HG03103 (cell line): ENCODE results near the gene CEBPE.
A peak's percentile ranks its signal among the peaks of the same experiment; 100 is the strongest.

Source experiments
- ATAC-seq: cut with Tn5 transposase; IDR thresholded peaks from one replicate; pipeline ENCODE4 v1.9.1; 2021; ENCODE audit warnings: low read depth; ENCODE audit not compliant: unreplicated experiment

The CEBPE gene

GRCh38 chr14:23104591-23105347 is 14.3 kb downstream of the CEBPE start, which contains the start of gene CIROP:
Gene CIROP, minus strand, starts transcription at chr14:23104989. Its CDS starts 69 bp downstream, at chr14:23104920.
- no peak for ATAC-seq

- no peak for ATAC-seq
These were observed 14.9 kb downstream of the CEBPE start for GRCh38 chr14:23104070-23104590.

- no peak for ATAC-seq
These were observed 15.5 kb downstream of the CEBPE start for GRCh38 chr14:23103581-23103980.

GRCh38 chr14:23102801-23103200 is 16.3 kb downstream of the CEBPE start:
- no peak for ATAC-seq

DNA sequence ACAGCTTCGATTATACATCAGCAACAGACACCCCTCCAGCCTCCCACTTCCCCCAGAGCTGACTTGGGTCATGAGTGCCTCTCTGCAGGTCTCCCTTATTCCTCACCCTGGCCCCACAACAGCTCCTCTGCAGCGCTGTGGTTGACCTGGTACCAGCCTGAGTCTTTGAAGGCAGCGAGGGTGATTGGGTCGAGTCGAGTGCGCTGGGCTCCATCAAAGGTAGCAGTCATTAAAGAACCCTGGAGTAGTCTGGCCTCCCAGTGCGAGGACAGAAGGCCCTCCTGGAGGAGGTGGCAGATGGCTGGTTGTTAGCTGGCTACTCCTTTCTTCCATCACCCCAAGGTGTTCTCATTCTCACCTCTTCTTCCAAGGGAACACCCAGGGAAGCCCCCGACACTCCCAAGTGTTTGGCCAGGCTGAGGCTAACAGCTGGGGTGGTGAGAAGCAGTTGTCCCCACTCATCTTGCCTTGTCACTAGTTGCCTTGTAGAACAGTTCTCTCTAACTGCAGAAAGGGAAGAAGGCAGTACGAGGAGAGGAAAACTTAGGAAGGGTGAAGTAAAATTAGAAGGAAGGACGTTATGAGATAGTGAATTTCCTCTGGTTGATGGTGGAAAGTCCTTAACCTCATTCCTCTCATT is 16.9 kb downstream of the CEBPE start:
- no peak for ATAC-seq

DNA sequence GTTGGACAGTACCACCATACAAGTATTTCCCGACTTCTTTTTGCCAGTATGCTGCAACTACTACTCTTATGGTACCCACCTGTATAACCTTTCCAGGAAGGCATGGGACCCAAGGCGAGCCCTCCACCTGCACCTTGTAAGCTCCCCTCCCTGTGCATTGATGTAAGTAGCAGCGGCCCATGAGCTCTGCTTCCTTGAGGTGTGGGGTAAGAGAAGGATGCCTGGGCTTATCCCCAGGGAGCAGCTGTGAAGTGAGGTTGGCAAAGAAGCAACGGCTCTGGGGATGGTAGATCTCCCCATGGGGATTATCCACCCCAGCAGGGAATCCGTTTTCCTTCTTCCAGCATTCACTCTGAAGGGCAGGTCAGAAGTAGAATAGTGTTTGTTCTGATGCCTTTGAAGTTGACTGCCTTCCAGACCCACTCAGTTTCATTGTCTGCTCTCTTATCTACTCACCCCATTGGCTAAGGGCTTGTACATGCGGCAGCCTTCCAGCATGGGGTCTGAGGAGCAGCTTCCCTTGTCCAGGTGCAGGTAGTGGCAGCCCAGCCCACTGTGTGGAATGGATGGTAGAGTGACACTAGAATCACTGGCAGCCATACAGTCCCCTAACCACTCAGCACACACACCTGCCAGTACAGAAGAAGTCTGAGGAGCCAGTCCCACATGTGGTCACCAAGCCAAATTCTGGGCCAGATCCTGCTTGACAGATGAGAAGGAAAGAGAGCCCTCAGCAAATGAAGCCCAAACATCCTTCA is 17.7 kb downstream of the CEBPE start:
- ATAC-seq = no peak

GRCh38 chr14:23099212-23099861 is 19.7 kb downstream of the CEBPE start:
- no peak for ATAC-seq

GRCh38 chr14:23097786-23098185 is 21.3 kb downstream of the CEBPE start:
- ATAC-seq = no peak

- ATAC-seq = peak; percentile 81
These were observed 23.6 kb downstream of the CEBPE start, which contains the start of gene C14orf119 for GRCh38 chr14:23095196-23096108. Gene C14orf119, plus strand, starts transcription at chr14:23095505. Its CDS starts 2,154 bp downstream, at chr14:23097659.

DNA sequence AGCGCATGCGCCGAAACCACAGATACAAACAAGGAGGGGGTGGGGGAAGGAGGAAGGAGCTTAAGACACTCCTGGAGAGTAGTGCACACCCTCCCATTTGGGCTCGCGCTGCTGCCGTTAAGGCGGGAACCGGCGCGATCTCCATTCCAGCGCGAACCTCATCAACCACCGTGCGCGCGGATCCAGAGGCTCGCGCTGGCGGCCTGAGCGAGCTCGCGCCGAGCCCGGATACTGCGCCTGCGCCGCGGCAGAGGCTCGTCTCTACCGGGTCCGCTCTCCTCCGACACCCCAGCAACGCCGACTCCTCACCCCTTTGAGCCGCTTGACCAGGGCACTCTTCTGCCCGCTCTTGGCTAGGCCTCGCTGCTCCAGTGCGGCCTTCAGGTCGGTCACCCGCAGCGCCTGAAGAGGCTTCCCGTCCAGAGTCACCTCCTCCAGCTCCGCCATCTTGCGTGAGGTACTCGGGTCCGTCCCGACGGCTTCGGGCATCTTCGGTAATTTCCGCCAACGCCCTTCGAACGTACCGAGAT is 24.3 kb downstream of the CEBPE start, which contains the start of gene ACIN1:
Gene ACIN1 (minus strand): TSS at position 471 of the 530 bp plus-strand sequence. CDS start 24 bp downstream, at position 447.
- ATAC-seq = peak; percentile 33

GRCh38 chr14:23093991-23094665 is 24.9 kb downstream of the CEBPE start:
- no peak for ATAC-seq

DNA sequence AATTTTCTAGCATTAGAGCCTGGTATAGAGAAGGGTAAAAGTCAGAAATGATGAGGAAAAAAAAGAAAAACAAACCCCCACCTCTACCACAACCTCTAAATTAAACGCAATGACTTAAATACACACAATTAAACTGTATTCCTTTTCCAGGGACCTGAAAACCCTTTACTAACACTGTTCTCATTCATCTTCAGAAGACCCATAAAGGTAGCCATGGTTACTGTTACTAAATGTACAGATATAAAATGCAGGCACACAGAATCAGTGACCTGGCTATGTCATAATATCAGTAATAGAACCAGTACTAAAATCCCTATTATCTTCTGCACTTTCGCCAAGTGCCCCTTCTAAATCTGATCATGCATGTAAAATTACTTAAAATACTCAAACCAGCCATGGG is 25.5 kb downstream of the CEBPE start:
- ATAC-seq = no peak

- ATAC-seq = no peak
These were observed 26.0 kb downstream of the CEBPE start for GRCh38 chr14:23093104-23093503.

DNA sequence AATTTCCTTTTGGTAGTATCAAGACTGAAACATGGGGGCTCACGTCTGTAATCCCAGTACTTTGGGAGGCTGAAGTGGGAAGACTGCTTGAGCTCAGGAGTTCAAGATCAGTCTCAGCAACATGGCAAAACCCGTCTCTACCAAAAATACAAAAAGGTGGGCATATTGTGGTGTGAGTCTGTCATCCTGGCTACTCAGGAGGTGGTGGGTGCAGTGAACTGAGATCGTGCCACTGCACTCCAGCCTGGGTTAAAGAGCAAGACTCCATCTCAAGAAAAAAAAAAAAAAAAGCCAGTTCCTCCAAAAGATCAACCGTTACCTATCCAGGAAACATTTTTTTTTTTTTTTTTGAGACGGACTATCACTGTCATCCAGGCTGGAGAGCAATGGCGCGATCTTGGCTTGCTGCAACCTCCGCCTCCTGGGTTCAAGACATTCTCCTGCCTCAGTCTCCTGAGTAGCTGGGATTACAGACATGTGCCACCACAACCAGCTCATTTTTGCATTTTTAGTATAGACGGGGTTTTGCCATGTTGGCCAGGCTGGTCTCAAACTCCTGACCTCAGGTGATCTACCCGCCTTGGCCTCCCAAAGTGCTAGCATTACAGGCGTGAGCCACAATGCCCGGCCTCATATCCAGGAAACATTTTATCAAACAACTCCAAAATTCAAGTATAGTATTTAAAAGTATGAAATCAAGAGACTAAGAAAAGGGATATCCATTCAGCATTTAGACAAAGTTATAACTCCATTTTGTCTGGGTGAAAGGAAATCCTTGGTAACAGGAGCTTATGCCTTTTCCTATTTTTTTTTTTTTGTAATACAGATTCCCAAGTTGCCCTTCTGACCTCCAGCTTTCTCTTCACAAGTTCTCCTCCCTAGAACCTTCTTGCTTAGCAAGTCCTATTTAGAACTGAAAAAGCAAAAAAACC is 27.5 kb downstream of the CEBPE start:
- no peak for ATAC-seq

- no peak for ATAC-seq
These were observed 28.8 kb downstream of the CEBPE start for GRCh38 chr14:23090254-23090636.

- ATAC-seq = no peak
These were observed 29.4 kb downstream of the CEBPE start for GRCh38 chr14:23089498-23090253.

- ATAC-seq = no peak
These were observed 32.5 kb downstream of the CEBPE start for GRCh38 chr14:23086565-23086964.
